Mesothelial cell of epicardium (in vitro differentiated cells): ENCODE data around the gene PYGL. TPM values are rescaled to one million over a fixed set of nuclear protein-coding genes. Genes with fewer than 3 reads are reported as not detected.

Source experiments
- DNase-seq, 2 experiments: peaks; one replicate each; pipeline ENCODE4 v3.0.0; 2021; ENCODE audit warnings: low spot score in 2 of 2; ENCODE audit not compliant: unreplicated experiment in 2 of 2
- H3K27ac Mint-ChIP-seq: 2 replicates; pipeline ENCODE4 v1.8.0; 2021; ENCODE audit warnings: mixed read lengths
- H3K27me3 Mint-ChIP-seq: 2 replicates; pipeline ENCODE4 v1.8.0; 2021; ENCODE audit warnings: low read depth, mixed read lengths
- H3K36me3 Mint-ChIP-seq: 2 replicates; pipeline ENCODE4 v1.8.0; 2021; ENCODE audit warnings: mixed read lengths
- H3K4me1 Mint-ChIP-seq: 2 replicates; pipeline ENCODE4 v1.8.0; 2021; ENCODE audit warnings: mixed read lengths
- H3K4me3 Mint-ChIP-seq: 2 replicates; pipeline ENCODE4 v1.8.0; 2021; ENCODE audit warnings: mild to moderate bottlenecking, moderate library complexity, mixed read lengths
- H3K9me3 Mint-ChIP-seq: 2 replicates; pipeline ENCODE4 v1.8.0; 2021; ENCODE audit warnings: mixed read lengths
- total RNA-seq: library from RNA; stranded (reverse); gene quantifications from 3 replicates; pipeline ENCODE4 v1.2.1, GENCODE V29; 2021
- TF ChIP-seq, protein P1 (sequence below): fragments of 200-600 bp; sonication (generic); IDR thresholded peaks from one replicate; pipeline ENCODE4 v1.5.0; 2021; ENCODE audit warnings: antibody characterized with exemption; ENCODE audit not compliant: unreplicated experiment

Gene PYGL
- total RNA-seq, 1 donor from 2014 or later, result 21.6 TPM

DNA sequence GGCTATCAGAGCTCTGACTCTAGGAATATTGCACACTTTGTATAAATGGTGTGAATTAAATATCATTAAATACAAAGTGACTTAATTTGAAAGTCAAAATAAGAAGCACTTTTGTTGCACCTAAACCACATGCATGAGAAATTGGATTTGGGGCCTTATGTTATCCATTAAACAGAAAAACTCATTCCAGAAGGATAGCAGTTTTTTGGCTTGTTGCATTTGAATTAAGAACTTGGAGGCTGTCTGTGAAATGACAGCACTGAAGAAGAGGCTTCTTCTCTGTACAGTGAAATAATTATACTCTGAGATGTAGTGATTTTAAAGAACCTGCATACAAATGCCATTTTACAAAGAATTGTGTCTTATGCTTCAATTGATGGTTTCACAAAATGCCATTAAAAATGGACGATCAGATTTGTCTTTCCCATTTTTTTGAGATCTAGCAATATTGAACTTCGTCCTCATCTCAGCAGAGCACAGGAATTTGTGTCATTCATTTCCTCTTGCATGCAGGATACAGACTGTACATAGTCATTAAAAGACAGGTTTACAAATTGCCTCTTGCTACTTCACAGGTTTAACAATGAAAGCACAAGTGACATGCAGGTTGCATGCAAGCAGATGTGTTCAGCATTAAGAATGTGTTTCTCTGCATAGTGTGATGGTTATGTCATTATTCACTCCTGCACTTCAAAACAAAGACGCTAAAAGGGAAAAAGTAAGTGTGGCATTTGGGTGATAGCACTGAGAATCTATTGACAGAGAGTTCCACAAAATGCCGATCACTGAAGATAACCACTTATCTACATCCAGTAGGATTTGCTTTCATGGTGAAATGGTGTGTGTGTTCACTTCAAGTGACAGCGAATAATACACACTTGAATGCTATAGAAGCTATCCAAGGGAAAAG is 35.9 kb upstream of the PYGL start:
- Mint-ChIP-seq H3K27me3 (peaks cover 16% of the 10 kb centered on the region), H3K27ac (no peak overlapping the region), H3K9me3 (no peaks in the 10 kb centered on the region), H3K4me3 (no peak overlapping the region), H3K36me3 (no peaks in the 10 kb centered on the region), H3K4me1 (peaks cover 14% of the 10 kb centered on the region)
- TF ChIP-seq, protein P1, sequence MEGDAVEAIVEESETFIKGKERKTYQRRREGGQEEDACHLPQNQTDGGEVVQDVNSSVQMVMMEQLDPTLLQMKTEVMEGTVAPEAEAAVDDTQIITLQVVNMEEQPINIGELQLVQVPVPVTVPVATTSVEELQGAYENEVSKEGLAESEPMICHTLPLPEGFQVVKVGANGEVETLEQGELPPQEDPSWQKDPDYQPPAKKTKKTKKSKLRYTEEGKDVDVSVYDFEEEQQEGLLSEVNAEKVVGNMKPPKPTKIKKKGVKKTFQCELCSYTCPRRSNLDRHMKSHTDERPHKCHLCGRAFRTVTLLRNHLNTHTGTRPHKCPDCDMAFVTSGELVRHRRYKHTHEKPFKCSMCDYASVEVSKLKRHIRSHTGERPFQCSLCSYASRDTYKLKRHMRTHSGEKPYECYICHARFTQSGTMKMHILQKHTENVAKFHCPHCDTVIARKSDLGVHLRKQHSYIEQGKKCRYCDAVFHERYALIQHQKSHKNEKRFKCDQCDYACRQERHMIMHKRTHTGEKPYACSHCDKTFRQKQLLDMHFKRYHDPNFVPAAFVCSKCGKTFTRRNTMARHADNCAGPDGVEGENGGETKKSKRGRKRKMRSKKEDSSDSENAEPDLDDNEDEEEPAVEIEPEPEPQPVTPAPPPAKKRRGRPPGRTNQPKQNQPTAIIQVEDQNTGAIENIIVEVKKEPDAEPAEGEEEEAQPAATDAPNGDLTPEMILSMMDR, result no peak
- no peak for DNase-seq

DNA sequence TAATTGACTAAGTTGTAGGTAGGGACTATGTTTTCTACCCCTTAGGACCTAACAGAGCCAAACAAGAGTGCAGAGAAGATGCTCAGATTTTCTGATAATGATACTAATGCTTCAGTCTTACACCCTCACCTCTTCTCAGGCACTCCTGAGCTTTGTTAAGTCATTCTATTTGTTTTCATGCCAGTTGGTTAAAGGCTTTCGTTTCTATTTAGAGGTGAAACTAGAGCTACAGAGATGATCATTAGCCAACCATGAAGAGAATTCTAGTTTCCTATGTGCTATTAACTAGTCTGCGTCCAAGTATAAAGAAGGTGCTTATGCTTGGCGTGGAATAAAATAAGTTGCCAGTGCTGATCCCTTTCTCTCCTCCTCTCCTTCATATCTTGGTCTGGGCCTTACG is 34.6 kb upstream of the PYGL start:
- Mint-ChIP-seq H3K27ac (no peak overlapping the region), H3K4me3 (no peak overlapping the region), H3K4me1 (peaks cover 14% of the 10 kb centered on the region), H3K36me3 (no peaks in the 10 kb centered on the region), H3K27me3 (peaks cover 20% of the 10 kb centered on the region), H3K9me3 (no peaks in the 10 kb centered on the region)
- TF ChIP-seq, protein P1, result no peak
- DNase-seq, result no peak

DNA sequence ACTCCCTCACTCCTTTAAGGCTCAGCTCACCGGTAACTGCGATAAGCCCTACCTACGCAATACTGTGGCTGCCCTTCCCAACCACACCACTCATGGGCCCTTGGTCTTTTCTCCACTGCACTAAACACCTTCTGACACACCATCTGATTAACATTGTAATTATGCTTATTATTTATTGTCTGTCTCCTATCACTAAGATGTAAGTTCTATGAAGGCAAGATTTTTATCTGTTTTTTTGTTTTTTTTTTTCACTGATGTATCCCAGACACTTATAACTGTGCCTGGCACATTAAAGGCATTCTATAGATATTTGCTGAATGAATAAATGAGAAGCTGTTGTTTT is 34.2 kb upstream of the PYGL start:
- TF ChIP-seq, protein P1, result no peak
- Mint-ChIP-seq H3K27me3 (peaks cover 20% of the 10 kb centered on the region), H3K27ac (peak overlapping the region; percentile 18), H3K9me3 (no peaks in the 10 kb centered on the region), H3K4me3 (no peak overlapping the region), H3K36me3 (no peaks in the 10 kb centered on the region), H3K4me1 (peaks cover 14% of the 10 kb centered on the region)
- no peak for DNase-seq

DNA sequence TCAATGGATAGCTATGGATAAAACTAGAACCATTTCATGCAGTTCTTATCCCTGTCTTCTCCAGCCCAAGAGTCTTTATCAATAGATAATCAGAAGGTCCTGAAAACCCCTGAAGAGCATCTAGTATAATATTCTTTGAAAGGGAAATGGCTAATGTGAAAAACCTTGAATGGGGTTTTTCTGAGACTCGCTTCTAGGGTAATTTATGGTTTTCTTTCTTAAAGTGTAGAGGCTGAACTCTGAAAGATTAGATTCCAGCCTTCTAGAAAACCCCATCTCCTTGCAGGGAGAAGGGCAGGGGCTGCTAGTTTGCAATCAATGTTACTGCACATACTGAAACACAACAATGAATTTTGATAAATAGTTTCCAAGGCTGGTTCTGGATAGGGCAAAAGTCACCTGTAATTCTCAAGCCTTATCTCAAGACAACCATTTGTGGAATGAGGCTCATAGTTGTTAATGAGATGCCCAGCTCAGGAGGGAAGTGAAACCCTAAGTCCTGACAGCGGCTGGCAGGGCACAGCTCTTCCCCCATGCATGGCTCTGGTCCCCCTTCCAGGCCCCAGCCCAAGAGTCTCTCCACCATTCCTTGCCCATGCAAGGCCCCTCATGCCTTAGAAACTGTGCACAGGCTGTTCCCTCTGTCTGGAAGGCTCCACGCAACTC is 33.7 kb upstream of the PYGL start:
- no peak overlapping the region for H3K4me3 Mint-ChIP-seq
- H3K9me3 Mint-ChIP-seq, result no peaks in the 10 kb centered on the region
- TF ChIP-seq, protein P1, result no peak
- peaks cover 20% of the 10 kb centered on the region for H3K27me3 Mint-ChIP-seq
- H3K36me3 Mint-ChIP-seq, result no peaks in the 10 kb centered on the region
- H3K4me1 Mint-ChIP-seq, result peaks cover 14% of the 10 kb centered on the region
- DNase-seq, result no peak
- peak overlapping the region; percentile 18 for H3K27ac Mint-ChIP-seq

DNA sequence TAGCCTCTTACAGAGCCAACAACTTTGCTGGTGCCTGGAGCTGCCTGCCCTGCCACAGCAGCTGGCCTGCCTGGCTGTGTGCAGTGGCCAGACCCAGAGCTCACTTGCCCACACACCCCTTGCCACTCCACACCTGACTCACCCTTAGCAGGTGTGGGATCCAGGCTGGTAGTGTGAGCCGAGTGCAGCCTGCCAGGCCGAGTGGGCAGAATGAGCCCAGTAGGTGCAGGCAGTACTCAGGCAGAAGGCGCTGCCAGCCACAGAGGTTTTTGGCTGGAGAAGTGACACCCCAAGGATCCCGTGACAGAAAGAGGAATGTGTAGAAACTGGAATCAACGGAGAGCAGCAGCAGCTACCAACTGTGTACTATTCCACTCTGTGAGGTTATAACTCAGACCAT is 29.8 kb upstream of the PYGL start:
- TF ChIP-seq, protein P1, result no peak
- Mint-ChIP-seq H3K27ac (no peak overlapping the region), H3K27me3 (peaks cover 9% of the 10 kb centered on the region), H3K4me3 (no peak overlapping the region), H3K4me1 (peaks cover 22% of the 10 kb centered on the region), H3K9me3 (no peaks in the 10 kb centered on the region), H3K36me3 (no peaks in the 10 kb centered on the region)
- DNase-seq, result no peak
